MM.1S (cell line): Measurements from ENCODE around the gene NUP85.

Source experiments
- DNase-seq: peaks from one replicate; pipeline ENCODE4 v3.0.0-alpha.2; 2015
- H2AFZ ChIP-seq: fragments of 300-600 bp; sonication (generic); 2 replicates; pipeline ENCODE4 v1.6.0; 2016; ENCODE audit warnings: antibody characterized with exemption, low read length
- H3F3A ChIP-seq: fragments of 300-600 bp; sonication (generic); 2 replicates; pipeline ENCODE4 v1.6.1; 2016; ENCODE audit warnings: mild to moderate bottlenecking, antibody characterized with exemption, low read length, moderate library complexity, mixed read lengths; ENCODE audit not compliant: insufficient read depth
- H3K27ac ChIP-seq: fragments of 300-600 bp; sonication (generic); 2 replicates; pipeline ENCODE4 v1.5.1; 2016; ENCODE audit warnings: mild to moderate bottlenecking, low read length
- H3K27me3 ChIP-seq: fragments of 300-600 bp; sonication (generic); replicated peaks from 2 replicates; pipeline ENCODE4 v1.6.0; 2016; ENCODE audit warnings: low read length; ENCODE audit not compliant: insufficient read depth
- H3K36me3 ChIP-seq: fragments of 300-600 bp; sonication (generic); replicated peaks from 2 replicates; pipeline ENCODE4 v1.6.1; 2016; ENCODE audit warnings: mild to moderate bottlenecking, low read length, mixed read lengths; ENCODE audit not compliant: insufficient read depth
- H3K4me1 ChIP-seq: fragments of 300-600 bp; sonication (generic); 2 replicates; pipeline ENCODE4 v1.6.1; 2016; ENCODE audit warnings: low read length, mixed read lengths
- H3K4me2 ChIP-seq: fragments of 300-600 bp; sonication (generic); 2 replicates; pipeline ENCODE4 v1.6.0; 2016; ENCODE audit warnings: low read depth, low read length
- H3K4me3 ChIP-seq: fragments of 300-600 bp; sonication (generic); 2 replicates; pipeline ENCODE4 v1.5.1; 2016; ENCODE audit warnings: low read length, mixed read lengths
- H3K79me2 ChIP-seq: fragments of 300-600 bp; sonication (generic); 2 replicates; pipeline ENCODE4 v1.6.1; 2016; ENCODE audit warnings: mixed run types, low read length, mixed read lengths
- H3K9ac ChIP-seq: fragments of 300-600 bp; sonication (generic); 2 replicates; pipeline ENCODE4 v1.6.1; 2016; ENCODE audit warnings: low read length, mixed read lengths
- H3K9me2 ChIP-seq: fragments of 300-600 bp; sonication (generic); replicated peaks from 2 replicates; pipeline ENCODE4 v1.6.1; 2016; ENCODE audit warnings: mild to moderate bottlenecking, low read length, mixed read lengths; ENCODE audit not compliant: insufficient read depth
- H3K9me3 ChIP-seq: fragments of 300-600 bp; sonication (generic); replicated peaks from 2 replicates; pipeline ENCODE4 v1.6.1; 2016; ENCODE audit warnings: mild to moderate bottlenecking, low read length, mixed read lengths; ENCODE audit not compliant: insufficient read depth
- H4K20me1 ChIP-seq: fragments of 300-600 bp; sonication (generic); 2 replicates; pipeline ENCODE4 v1.6.1; 2016; ENCODE audit warnings: mild to moderate bottlenecking, low read length, moderate library complexity, mixed read lengths; ENCODE audit not compliant: insufficient read depth
- CTCF ChIP-seq: fragments of 300-600 bp; sonication (generic); IDR thresholded peaks from 2 replicates; pipeline ENCODE4 v1.5.1; 2016; ENCODE audit warnings: antibody characterized with exemption, low read length, mixed read lengths
- EZH2 ChIP-seq: fragments of 300-600 bp; sonication (generic); optimal IDR thresholded peaks from 2 replicates; pipeline ENCODE3; 2017; ENCODE audit warnings: low read depth, mild to moderate bottlenecking, antibody characterized with exemption, low read length, mixed read lengths
- EZH2phosphoT487 ChIP-seq: fragments of 300-600 bp; sonication (generic); IDR thresholded peaks from 2 replicates; pipeline ENCODE4 v1.6.1; 2018; ENCODE audit warnings: antibody characterized with exemption, low read length

NUP85 gene

GRCh38 chr17:75241996-75242460 lies 36.5 kb downstream of the NUP85 start:
- no peaks in the 10 kb centered on the region for H3K27me3 ChIP-seq
- peaks cover 13% of the 10 kb centered on the region; the same call in 1 of the 2 replicates for H3K36me3 ChIP-seq
- no peak overlapping the region for H3K9ac ChIP-seq
- H3F3A ChIP-seq, result 0 out of 2 replicates have a peak, but pooled peaks cover 5% of the 10 kb centered on the region
- H3K9me3 ChIP-seq, result no peaks in the 10 kb centered on the region
- no peak overlapping the region for H3K27ac ChIP-seq
- TF ChIP-seq EZH2 (no peak), CTCF (no peak)
- no peaks in the 10 kb centered on the region for H3K9me2 ChIP-seq
- no peaks in the 10 kb centered on the region for H4K20me1 ChIP-seq
- no peak for DNase-seq
- H3K79me2 ChIP-seq, result peaks cover 13% of the 10 kb centered on the region; the same call in 1 of the 2 replicates
- H3K4me3 ChIP-seq, result no peak overlapping the region
- H2AFZ ChIP-seq, result no peak overlapping the region
- no peaks in the 10 kb centered on the region for H3K4me1 ChIP-seq
- H3K4me2 ChIP-seq, result no peak overlapping the region

- TF ChIP-seq EZH2, result no peak
- no peak for TF ChIP-seq EZH2phosphoT487
- no peak for TF ChIP-seq CTCF
- peaks cover 13% of the 10 kb centered on the region; the same call in 1 of the 2 replicates for H3K36me3 ChIP-seq
- H3K4me3 ChIP-seq, result no peak overlapping the region
- H4K20me1 ChIP-seq, result no peaks in the 10 kb centered on the region
- peaks cover 17% of the 10 kb centered on the region for H3K79me2 ChIP-seq
- H3K4me1 ChIP-seq, result no peaks in the 10 kb centered on the region
- H3K27ac ChIP-seq, result no peak overlapping the region
- H3K27me3 ChIP-seq, result no peaks in the 10 kb centered on the region
- H3F3A ChIP-seq, result 0 out of 2 replicates have a peak, but pooled peaks cover 5% of the 10 kb centered on the region
- no peak overlapping the region for H3K4me2 ChIP-seq
- H3K9ac ChIP-seq, result no peak overlapping the region
- no peaks in the 10 kb centered on the region for H3K9me2 ChIP-seq
- DNase-seq, result no peak
- no peak overlapping the region for H2AFZ ChIP-seq
- H3K9me3 ChIP-seq, result no peaks in the 10 kb centered on the region
Observed at GRCh38 chr17:75242461-75243042, 37.1 kb downstream of the NUP85 start.

DNA sequence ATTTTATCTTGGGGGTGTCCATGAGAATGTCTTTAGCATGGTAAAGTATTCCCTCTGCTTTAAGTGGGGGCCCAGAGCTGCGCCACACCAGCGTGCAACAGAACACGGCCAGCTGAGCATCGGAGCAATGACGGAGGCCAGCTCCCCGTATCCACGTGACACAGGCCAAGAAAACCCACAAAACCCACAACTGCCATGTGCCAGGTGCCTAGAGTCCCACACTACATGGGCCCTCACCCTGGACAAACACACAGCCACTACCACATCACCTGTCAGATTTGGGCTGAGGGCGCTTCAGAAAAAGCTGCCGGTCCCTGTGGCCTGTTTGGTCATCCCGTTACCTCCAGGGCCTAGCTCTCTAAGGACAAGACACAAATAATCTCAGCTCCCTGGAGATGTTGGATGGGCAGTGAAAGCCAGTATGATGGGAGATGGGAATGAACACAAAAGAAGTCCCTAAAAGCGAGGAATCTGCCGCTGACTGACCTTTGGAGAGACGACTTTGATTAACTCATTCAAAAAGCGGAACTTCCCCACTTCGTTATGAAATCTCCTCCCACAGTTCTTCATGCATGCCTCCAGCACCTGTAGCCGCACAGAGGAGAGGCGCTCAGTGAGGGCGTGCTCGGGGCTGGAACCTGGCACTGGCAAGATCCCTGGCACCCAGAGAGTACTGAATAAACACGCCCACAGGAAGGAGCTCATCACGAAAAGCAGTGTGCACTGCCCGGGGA lies 38.8 kb downstream of the NUP85 start:
- no peak for TF ChIP-seq EZH2
- no peak for TF ChIP-seq EZH2phosphoT487
- TF ChIP-seq CTCF, result no peak
- no peaks in the 10 kb centered on the region for H4K20me1 ChIP-seq

More for the DNA sequence above, 38.8 kb downstream of the NUP85 start:
- Histone ChIP-seq H3F3A (peaks cover under 1% of the 10 kb centered on the region; the same call in 1 of the 2 replicates), H3K27ac (no peak overlapping the region), H3K36me3 (peaks cover 7% of the 10 kb centered on the region; the same call in 1 of the 2 replicates), H3K4me2 (no peak overlapping the region), H3K9ac (no peak overlapping the region), H3K4me1 (peaks cover 2% of the 10 kb centered on the region), H3K27me3 (no peaks in the 10 kb centered on the region), H3K4me3 (no peak overlapping the region), H2AFZ (no peak overlapping the region), H3K79me2 (peaks cover 32% of the 10 kb centered on the region), H3K9me3 (no peaks in the 10 kb centered on the region), H3K9me2 (no peaks in the 10 kb centered on the region)
- no peak for DNase-seq
